B cell (primary cell): Measurements from ENCODE around the gene SH2D5.

Experiments
- CTCF ChIP-seq: fragments of 200-600 bp; IDR thresholded peaks from one replicate; pipeline ENCODE4 v1.8.0; 2022; ENCODE audit warnings: antibody characterized with exemption, mild to moderate bottlenecking
- EZH2 ChIP-seq: IDR thresholded peaks from 2 replicates; pipeline ENCODE4 v1.6.1; 2012; ENCODE audit warnings: borderline replicate concordance, low read depth, mild to moderate bottlenecking, moderate library complexity, low read length; ENCODE audit not compliant: insufficient read depth, poor library complexity, severe bottlenecking

GRCh38 chr1:20719871-20720620 is 12.5 kb downstream of the SH2D5 start:
- TF ChIP-seq CTCF (no peak), EZH2 (no peak)
